CD4-positive, alpha-beta T cell treated with Interleukin-15 for 4 hours (primary cell): ENCODE results near the gene HSDL1.
A peak's percentile ranks its signal among the peaks of the same experiment; 100 is the strongest.

Experiments
- DNase-seq: peaks from one replicate; pipeline ENCODE4 v3.0.0-alpha.2; 2020; ENCODE audit warnings: low spot score

HSDL1 gene

DNA sequence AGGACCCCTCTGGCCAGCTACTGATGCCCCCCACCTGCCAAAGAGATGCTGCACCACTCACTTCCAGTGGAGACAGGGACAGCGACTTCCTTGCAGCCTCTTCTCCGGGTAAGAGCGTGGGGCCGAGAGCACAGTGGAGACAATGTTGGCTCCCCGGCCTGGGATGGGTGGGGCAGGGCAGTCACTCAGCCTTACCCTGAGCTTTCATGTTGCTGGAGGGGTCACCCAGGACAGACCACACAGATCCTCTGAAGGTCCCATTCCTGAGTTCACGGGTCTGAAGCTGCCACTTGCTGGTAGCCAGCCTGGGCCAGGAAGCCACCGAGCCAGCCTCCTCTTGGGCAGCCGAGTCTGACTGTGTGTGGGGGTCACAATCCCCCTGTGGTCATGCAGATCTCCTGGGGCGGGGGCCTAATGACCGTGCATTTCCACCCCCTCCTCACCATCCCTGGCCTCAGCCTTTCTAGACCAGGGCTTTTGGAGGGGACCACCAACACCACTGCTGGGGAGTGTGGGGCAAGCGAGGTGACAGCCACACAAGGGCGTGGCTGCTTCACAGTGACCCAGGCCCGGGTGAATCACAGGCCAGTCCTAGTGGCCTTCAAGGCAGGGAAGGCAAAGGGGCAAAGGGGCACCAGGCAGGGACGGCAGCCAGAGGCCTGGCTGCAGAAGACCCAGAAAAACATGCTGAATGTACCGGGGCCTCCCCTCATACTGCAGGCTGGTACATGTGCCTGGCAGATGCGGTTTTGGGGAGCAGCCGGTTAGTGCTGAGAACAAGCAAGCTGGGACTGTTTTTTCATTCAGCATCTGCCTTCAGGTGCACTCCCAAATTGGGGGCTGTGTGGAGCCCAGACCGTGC, 31.4 kb upstream of the HSDL1 start:
- no peak for DNase-seq

DNA sequence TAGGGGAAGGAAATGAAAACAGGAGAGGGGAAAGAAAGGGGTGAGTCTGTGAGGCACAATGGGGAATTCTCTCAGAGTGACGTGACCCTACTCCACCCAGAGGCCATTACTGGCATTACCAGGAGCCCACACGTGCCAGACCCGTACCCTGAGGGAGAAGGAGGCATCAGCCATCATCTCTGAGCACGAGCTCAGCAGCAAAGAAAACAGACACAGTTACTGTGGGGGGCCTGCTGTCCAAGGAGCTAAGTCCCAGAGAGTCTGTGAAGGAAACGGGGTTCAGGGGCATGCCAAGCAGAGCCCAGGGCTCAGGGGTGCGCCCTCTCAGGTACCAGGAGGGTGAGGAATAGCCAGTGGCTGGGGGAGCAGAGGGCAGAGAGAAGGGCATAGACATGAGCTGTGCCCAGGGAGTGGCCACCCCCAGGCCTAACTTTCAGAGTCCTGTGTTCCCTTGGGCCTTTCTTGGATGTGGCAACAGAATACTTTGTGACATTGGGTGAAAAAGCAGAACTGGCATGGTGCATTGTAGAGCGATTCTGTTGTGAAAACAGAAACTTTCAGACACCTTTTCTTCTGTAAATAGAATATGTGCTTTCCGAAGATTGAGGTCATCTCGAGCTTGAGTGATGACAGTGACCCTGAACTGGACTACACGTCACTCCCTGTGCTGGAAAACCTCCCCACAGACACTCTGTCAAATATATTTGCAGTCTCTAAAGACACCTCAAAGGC, 30.5 kb upstream of the HSDL1 start:
- DNase-seq, result no peak

DNA sequence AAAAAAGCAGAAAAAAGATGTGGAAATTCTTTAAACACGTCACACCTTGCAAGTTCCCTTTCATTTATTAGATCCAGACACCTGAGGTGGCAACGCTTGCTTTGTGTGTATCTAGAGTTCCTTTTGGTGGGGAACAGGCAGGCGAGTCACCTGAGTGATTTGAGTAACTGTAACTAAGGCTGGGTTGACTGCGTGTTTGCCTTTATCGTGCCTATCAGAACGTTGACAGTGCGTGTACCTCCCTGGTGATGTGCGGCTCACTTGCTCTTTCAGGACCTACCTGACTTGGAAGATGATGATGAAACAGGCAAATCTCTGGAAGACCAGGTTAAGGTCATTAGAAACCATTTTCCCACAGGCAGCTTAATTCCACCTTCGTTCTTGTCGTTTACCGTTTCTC, 29.4 kb upstream of the HSDL1 start:
- no peak for DNase-seq

DNA sequence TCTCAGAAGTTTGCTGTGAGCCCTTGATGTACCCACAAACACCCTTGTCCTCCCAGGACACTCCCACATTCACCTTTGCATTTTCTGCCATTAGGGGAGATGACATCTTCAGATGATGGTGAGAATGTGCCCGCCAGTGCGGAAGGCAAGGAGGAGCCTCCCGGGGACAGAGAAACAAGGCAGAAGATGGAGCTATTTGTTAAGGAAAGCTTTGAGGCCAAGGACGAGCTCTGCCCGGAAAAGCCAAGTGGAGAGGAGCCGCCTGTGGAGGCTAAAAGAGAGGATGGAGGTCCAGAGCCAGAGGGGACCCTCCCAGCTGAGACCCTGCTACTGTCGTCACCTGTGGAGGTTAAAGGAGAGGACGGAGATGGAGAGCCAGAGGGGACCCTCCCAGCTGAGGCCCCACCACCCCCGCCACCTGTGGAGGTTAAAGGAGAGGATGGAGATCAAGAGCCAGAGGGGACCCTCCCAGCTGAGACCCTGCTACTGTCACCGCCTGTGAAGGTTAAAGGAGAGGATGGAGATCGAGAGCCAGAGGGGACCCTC, 24.9 kb upstream of the HSDL1 start:
- DNase-seq, result no peak

DNA sequence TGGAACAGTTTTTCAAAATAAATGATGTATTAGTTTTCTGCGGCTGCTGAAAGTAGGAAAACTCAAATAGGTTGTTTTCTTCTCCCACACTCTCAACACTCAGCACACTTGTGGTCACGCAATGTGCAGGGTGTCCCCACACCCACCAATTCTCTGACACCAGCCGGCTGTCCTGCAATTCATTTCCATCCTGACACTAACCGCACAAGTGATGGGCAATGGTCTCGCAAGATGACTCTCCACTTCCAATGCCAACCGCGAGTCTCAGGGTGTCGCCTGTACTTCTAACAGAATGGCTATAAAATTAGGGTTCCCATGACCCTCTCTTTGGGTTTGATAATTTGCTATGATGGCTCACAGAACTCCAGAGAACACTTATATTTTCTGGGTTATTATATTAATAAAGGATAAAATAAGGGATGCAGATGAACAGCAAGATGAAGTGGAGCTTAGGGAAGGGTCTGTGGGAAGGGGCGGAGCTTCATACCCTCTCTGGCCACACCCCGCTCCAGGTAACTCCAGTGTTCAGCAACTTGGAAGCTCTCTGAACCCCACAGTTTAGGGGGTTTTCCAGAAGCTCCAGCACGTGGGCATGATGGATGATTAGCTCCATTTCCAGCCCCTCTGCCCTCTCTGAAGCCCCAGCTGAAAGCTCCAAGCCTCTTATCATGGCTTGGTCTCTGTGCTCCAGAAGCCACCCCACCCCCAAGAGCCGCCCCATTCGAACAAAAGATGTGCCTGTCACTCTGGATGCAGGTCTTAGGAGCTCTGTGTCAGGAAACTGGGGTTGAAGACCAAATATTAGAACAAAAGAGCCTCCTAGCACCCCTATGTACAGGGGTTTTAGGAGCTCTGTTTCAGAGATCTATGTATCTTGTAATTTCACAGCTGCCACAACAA, 22.1 kb upstream of the HSDL1 start:
- DNase-seq, result no peak

DNA sequence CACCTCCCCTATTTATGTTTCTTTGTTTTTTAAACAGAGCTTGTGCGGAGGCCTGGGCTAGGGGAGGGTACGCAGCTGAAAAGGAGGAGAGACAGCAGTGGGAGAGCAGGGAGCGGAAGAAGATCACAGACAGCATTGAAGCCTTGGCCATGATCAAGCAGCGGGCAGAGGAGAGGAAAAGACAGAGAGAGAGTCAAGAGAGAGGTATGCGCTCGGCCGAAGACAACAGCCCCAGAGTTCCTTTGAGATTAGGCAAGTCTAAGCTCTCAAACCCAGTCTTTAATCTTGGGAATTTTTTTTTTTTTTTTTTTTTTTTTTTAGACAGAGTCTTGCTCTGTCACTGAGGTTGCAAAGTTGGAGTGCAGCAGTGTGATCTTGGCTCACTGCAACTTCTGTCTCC, 20.8 kb upstream of the HSDL1 start:
- no peak for DNase-seq

DNA sequence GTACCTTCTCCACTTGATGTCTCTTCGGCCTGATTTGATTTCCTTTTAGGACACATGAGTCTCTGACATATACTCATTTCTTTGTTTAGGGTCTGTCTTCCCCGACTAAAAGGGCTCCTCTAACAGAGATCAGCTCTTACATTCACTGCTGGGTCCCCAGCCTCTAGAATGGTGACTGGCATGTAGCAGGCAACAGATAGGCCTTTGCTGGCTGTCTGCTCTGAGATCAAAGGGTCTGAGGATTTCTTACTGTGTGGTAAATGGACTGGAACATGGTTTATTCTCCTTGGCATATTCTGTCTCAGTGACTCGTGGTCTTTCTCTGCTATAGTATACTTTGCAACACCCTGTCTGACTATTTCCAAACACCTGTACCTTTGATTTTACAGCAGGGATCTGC, 16.8 kb upstream of the HSDL1 start:
- DNase-seq, result no peak

DNA sequence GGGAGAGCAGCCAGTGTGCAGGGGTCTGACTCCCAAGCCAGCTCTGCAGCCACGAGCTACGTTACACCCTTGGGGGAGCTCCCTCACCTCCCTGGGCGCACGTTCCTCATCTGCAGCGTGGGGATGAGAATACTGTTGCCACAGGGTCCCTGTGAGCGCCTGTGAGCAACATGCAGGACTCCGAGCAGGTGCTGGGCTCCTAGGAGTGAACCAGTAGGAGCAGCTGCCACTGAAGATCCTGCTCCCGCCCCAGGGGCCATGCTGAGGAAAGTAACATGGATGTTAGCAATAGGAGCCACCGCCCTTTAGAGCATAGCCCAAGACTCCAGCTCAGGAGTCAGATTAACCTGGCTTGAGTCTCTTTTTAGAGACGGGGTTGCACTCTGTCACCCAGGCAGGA, 16.1 kb upstream of the HSDL1 start:
- no peak for DNase-seq

DNA sequence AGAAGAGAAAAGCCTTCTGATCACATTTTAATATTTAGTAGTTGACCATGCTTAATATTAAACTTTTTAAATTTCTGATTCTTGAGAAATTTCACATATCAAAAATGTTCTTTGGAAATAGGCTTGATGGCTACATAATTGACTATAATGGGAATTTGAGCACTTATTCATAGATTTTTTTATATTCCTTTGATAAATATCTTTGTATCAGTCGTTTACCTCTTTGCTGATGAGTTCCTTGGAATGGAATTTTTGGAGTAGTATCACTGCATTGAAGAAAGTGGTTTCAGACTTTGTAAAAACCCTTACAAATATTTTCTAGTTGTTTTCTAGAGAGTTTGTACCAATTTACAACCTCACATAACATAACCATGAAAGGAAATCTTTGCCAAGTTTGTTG, 14.8 kb upstream of the HSDL1 start:
- no peak for DNase-seq

DNA sequence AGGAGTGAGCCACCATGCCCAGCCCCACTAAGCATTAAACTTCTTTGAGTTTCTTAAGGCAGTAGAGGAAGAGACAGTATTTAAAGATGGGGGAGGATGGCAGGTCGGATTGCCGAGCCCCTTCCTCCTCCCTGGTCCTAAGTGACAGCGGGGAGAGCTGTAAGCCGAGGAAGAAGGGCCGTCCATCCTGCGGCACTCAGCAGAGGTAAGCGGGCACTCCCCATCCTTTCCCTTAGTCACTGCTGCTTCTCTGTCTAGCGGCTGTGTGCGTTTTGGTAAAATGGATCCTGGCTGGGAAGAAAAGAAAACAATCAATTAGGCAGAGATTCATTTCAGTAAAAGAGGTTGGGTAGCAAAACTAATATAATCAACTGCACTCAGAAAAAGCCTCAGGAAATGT, 14.0 kb upstream of the HSDL1 start:
- DNase-seq, result no peak

DNA sequence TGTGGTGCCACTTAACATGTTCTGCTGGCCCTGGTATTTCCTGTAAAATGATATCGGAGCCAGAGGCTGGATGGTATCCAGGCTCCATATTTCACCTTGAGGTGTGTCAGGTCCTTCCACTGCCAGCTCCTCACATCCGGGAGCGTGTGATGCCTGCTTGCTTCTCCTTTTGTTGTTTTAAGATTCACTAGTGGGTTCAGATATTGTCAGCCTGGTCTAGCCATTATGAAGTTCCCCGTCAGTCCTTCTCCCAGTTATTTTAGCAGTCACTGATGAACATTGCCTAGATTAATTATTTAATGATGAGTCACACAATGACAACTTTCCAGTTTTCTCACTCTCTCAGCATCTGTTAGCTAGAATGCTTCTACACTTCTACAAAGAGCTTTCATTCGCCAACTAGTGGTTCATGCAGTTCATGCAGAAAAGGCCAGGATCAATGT, 11.4 kb upstream of the HSDL1 start:
- DNase-seq, result no peak

DNA sequence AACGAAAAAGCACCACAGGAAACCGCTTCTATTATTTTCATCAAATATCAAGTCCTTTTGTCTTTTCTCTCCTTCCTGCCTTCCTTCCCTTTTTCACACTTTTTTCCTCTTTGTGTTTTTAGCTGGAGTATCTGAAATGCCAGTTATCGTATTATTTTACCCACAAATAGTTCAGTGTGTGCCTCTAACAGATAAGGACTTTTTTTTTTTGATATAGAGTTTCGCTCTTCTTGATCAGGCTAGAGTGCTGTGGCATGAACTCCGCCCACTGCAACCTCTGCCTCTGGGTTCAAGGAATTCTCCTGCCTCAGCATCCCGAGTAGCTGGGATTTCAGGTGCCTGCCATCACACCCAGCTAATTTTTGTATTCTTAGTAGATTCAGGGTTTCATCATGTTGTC, 10.8 kb upstream of the HSDL1 start:
- no peak for DNase-seq

DNA sequence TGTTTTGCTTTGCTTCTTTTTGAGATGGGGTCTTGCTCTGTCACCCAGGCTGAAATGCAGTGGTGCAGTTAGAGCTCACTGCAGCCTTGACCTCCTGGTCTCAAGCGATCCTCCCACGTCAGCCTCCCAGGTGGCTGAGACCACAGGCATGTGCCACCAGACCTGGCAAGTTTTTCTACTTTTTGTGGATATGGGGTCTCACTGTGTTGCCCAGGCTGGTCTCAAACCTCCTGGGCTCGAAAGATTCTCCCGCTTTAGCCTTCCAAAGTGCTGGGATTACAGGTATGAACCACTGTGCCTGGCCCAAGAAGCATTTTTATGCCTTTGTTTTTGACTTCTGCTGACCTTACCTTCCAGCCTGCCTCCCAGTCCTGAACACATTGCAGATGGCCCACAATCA, 10.2 kb upstream of the HSDL1 start:
- no peak for DNase-seq

DNA sequence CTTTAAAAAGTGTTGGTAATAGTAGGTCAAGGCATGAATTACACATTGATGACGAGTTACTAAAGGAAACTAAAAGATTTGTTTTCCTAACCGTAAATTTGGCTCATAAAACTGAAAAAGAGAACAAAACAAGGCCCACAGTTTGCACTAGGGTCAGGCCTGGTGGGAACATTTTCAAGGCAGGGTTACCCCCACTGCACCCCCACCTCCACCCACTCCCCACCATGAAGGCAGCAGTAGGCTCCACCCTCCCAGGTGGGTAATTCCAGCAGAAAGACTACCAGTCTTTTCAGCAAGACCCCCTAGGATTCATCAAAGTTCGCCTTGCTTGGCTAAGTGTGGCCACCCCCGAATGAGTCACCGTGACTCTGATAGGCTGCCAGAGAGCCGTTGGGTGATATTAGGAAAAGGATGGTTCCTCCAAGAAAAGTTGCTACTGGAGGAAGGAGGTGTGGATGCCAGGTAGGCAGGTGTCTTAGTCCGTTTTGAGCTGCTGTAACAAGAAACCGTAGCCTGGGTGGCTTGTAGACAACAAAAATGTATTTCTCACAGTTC, 8.8 kb upstream of the HSDL1 start:
- no peak for DNase-seq

DNA sequence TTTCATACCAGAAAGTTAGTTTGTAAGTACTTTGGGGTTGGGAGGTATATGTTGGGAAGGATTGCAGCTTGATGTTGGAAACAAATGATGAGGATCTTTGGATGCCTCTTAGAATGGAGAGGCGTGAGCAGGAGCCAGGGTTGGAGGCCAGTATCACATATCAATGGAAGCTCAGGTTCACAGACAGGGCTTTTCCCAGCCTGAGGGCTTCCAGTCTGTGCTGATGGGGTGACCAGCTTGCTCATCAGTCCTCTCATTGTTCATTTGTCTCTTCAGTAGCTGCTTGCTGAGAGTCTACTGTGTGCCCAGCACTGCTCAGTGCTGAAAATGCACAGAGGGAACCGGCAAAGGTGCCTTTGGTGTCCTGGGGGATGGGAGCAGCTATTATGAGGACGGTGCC, 5.9 kb upstream of the HSDL1 start:
- no peak for DNase-seq

DNA sequence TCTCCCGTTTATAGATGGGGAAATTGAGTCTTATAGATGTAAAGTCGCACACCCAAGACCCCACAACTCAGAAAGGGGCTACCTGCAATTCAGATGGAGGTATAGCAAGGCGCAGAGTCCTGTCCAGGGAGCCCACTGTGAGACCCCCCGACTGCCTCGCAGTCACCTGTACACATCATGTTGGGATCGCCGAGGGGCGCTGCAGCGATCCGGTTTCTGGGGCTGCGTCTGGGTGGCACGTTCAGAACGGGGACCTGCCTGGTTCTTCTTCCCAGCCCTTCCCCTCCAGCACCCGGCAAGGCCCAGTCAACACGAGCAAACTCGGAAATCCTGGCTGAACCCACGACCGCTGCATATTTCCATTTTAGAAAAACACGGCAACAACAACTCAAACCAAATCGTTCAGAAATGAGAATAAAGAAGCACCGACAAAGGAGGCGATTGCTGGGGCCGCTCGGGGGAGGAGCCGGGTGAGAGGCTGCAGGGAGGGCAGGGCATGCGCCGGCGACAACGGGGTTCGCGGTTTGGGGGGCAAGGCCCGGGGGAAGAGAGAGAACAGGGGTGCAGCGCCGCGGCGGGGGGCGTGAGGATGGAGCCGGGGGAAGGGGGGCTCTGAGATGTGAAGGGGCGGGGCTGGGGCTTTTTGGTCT, 643 bp downstream of the HSDL1 start:
- DNase-seq, result peak; percentile 21

DNA sequence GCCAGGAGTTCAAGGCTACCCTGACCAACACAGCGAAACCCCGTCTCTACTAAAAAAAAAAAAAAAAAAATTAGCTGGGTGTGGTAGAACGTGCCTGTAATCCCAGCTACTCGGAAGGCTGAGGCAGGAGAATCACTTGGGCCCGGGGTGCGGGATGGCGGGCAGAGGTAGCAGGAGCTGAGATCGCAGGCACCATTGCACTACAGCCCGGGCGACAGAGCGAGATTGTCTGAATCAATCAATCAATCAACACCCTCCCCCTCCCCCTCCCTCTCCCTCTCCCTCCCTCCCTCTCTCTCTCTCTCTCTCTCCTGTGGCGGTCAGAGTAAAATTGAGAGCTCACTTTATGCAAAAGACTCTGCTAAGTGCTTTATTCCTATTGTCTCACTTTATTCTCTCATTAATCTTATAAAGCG, 1.2 kb downstream of the HSDL1 start:
- DNase-seq, result no peak

DNA sequence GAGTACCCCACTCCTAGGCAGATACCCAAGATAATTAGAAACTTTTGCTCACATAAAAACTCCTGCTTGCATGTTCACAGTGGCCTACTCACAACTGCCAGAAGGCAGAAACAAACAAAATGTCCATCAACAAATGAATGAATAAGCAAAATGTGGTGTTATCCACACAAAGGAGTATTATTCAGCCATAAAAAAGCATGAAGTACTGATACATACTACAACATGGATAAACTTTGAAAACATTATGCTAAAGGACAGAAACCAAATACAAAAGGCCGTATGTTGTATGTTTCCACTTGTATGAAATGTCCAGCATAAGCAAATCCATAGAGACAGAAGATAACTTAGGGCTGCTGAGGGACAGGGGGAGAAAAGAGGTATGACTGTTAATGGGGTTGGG, 1.9 kb downstream of the HSDL1 start:
- no peak for DNase-seq

DNA sequence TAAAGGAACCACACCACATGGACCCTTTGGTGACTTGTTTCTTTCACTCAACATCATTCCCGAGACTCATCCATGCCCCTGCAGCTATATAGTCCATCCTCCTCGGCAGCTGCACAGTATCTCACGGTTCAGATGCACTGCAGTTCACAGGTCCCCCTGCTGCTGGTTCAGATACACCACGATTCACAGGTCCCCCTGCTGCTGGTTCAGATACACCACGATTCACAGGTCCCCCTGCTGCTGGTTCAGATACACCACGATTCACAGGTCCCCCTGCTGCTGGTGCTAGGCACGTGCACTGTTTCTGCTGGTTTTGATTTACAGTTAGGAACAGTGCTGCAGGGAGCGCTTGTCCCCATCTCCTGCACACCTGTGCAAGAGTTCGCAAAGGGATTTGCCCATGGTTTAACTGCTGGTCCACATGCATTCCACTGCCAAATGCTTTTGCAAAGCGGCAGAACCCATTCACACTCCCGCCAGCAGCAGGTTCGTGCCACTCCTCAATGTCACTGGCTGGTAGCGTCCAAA, 3.8 kb downstream of the HSDL1 start:
- DNase-seq, result no peak

DNA sequence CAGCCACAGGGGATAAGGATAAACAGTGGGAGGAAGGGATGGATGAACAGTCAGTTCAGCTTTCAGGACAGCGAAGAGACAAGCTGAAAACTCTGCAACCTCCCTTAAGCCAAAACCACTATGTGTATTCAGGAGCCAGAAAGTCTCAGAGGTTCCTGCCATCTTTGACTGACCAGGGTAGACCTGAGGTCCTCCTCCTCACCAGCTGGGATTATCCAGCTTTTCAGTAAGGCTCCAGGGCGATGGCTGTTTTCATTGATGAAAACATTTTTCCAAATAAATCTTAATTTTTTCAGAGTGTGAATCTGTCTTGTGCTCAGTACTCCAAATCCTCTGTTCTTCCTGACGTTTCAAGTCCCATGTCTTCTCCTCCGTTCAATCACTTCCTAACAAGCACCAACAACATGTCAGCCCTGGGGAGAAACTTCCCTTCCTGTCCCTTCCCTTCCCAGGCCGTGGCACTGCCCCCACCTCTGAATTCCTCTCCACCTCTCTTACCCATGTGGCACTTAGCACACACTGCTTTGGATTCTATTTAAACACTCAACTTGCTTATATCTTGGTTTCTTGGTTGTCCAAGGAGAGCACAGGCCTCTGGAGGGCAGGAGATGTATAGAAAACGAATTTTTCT, 5.2 kb downstream of the HSDL1 start:
- DNase-seq, result no peak
